IPS-NIHi7 (cell line): ENCODE results near the gene NCOR2.
"Not testable (repeated sequence)": the region's sequence is repeated elsewhere in the genome, so short reads cannot be mapped to it uniquely, and the experiment has no call there.

Experiments used
- DNase-seq: peaks from one replicate; pipeline ENCODE4 v3.0.0; 2012; ENCODE audit warnings: mixed read lengths; ENCODE audit errors: extremely low spot score

NCOR2 gene

GRCh38 chr12:124599074-124599999 is 31.9 kb upstream of the NCOR2 start:
- DNase-seq, result no peak

GRCh38 chr12:124597041-124597440 is 29.6 kb upstream of the NCOR2 start:
- DNase-seq, result no peak

GRCh38 chr12:124595444-124595843 is 28.0 kb upstream of the NCOR2 start:
- no peak for DNase-seq

GRCh38 chr12:124594851-124595250 is 27.4 kb upstream of the NCOR2 start:
- no peak for DNase-seq

GRCh38 chr12:124593851-124594401 is 26.5 kb upstream of the NCOR2 start:
- DNase-seq, result no peak

GRCh38 chr12:124593176-124593575 is 25.8 kb upstream of the NCOR2 start:
- no peak for DNase-seq

- DNase-seq, result no peak
Measured at GRCh38 chr12:124592481-124593160, 25.2 kb upstream of the NCOR2 start.

- DNase-seq, result no peak
Measured at GRCh38 chr12:124592050-124592449, 24.6 kb upstream of the NCOR2 start.

- no peak for DNase-seq
Measured at GRCh38 chr12:124590447-124590846, 23.0 kb upstream of the NCOR2 start.

GRCh38 chr12:124588751-124589267 is 21.4 kb upstream of the NCOR2 start:
- no peak for DNase-seq

- DNase-seq, result no peak
Measured at GRCh38 chr12:124588018-124588634, 20.7 kb upstream of the NCOR2 start.

GRCh38 chr12:124586756-124587155 is 19.3 kb upstream of the NCOR2 start:
- DNase-seq, result no peak

GRCh38 chr12:124584494-124584893 is 17.1 kb upstream of the NCOR2 start:
- not testable (repeated sequence) for DNase-seq

- DNase-seq, result no peak
Measured at GRCh38 chr12:124583854-124584253, 16.4 kb upstream of the NCOR2 start.

- DNase-seq, result no peak
Measured at GRCh38 chr12:124582108-124582424, 14.7 kb upstream of the NCOR2 start.

GRCh38 chr12:124581307-124582107 is 14.1 kb upstream of the NCOR2 start:
- DNase-seq, result no peak

- no peak for DNase-seq
Measured at GRCh38 chr12:124579921-124580517, 12.6 kb upstream of the NCOR2 start.

- no peak for DNase-seq
Measured at GRCh38 chr12:124578854-124579253, 11.4 kb upstream of the NCOR2 start.

GRCh38 chr12:124578445-124578844 is 11.0 kb upstream of the NCOR2 start:
- no peak for DNase-seq

GRCh38 chr12:124577986-124578385 is 10.6 kb upstream of the NCOR2 start:
- DNase-seq, result no peak

GRCh38 chr12:124577374-124577773 is 10.0 kb upstream of the NCOR2 start:
- DNase-seq, result no peak
